HG02840 (cell line): ENCODE measurements around the gene NACC1.
A peak's percentile ranks its signal among the peaks of the same experiment; 100 is the strongest.
"Not testable (repeated sequence)": the region's sequence is repeated elsewhere in the genome, so short reads cannot be mapped to it uniquely, and the experiment has no call there.

Experiments used
- ATAC-seq: cut with Tn5 transposase; IDR thresholded peaks from one replicate; pipeline ENCODE4 v1.9.1; 2021; ENCODE audit warnings: mild to moderate bottlenecking, moderate library complexity, moderate number of reproducible peaks; ENCODE audit not compliant: unreplicated experiment, low FRiP score

NACC1 gene

GRCh38 chr19:13138171-13138915, 20.3 kb downstream of the NACC1 start:
- no peak for ATAC-seq

GRCh38 chr19:13138916-13139198, 20.8 kb downstream of the NACC1 start:
- ATAC-seq, result no peak

DNA sequence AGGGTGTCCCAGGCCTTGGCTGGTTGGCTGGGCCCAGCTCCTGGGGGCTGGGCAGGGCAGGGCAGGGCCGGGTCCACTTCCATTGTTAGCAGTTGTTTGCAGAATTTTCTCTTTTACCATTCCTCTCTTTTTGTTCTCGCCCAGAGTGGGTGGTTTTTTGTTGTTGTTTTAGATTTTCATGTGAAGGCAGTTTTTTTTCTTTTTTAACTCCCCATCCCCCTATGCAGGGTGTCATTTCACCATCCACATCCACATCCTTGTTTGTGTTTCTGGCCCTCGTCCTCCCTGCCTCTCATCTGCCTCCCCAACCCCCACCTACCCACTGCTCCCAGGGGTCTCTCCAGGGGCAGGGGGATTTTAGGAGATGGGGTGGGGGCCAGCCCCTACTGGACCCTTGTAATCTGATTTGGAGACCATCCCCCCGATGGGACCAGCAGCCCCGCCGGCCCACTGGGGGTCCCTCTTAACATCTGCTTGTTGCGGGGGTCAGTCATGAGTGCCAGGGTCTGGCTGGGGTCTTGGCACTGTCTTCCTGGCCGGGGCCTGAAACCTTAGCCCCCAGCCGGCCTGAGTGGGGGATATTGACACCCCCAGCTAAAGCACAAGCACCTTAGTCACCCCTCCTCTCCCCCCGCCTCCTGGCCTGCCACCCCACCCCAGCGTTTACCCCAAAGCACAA, 21.7 kb downstream of the NACC1 start:
- no peak for ATAC-seq

DNA sequence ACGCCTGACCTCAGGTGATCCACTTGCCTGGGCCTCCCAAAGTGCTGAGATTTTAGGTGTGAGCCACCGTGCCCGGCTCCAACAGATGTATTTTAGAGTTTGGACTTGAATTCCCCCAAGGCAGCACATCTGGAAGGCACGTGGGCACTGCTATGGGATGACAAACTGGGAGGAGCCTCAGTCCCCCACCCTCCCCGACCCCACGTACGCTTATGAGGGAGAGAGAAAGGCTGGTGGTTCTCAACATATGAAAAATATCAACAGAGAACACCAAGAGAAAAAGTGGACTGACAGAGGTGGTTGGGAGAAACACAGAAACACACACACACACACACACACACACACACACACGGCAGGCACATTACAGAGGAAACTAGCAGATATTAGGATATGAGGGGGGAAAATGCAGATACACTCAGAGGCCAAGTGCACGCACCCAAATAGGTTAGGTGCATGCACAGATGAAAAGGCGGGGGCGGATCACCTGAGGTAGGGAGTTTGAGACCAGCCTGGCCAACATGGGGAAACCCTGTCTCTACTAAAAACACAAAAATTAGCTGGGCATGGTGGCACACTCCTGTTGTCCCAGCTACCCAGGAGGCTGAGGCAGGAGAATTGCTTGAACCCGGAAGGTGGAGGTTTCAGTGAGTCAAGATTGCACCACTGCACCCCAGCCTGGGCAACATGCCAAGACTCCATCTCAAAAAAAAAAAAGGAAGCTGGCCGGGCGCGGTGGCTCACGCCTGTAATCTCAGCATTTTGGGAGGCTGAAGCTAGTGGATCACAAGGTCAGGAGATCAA, 28.9 kb downstream of the NACC1 start:
- no peak for ATAC-seq

- not testable (repeated sequence) for ATAC-seq
These were observed 31.1 kb downstream of the NACC1 start for GRCh38 chr19:13149173-13149627.

DNA sequence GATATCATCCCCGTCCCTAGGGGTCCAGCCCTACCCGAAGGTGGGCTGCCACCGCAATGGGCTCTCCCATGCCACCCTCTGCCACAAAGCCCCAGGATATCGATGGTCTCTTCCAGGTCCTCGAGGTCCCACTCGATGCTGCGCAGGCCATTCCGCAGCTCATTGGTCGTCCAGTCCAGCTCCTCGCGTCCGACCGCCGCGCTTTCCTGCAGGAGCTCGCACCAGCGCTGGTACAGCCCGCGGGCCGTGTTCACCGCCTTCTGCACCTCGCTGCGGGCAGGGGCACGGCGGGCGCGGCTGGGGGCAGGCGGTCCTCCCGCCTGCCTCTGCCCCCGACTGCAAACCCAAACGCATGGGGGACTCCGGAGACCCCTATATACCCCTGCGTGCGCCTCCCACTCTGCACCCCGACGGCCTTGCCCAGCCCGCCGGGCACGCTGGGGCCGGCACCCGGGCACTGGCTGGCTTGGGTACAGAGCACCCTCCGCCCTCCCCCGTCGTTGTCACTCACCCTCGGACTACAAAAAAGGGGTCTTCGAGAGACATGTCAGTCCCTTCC, 31.6 kb downstream of the NACC1 start:
- ATAC-seq, result peak; percentile 0

DNA sequence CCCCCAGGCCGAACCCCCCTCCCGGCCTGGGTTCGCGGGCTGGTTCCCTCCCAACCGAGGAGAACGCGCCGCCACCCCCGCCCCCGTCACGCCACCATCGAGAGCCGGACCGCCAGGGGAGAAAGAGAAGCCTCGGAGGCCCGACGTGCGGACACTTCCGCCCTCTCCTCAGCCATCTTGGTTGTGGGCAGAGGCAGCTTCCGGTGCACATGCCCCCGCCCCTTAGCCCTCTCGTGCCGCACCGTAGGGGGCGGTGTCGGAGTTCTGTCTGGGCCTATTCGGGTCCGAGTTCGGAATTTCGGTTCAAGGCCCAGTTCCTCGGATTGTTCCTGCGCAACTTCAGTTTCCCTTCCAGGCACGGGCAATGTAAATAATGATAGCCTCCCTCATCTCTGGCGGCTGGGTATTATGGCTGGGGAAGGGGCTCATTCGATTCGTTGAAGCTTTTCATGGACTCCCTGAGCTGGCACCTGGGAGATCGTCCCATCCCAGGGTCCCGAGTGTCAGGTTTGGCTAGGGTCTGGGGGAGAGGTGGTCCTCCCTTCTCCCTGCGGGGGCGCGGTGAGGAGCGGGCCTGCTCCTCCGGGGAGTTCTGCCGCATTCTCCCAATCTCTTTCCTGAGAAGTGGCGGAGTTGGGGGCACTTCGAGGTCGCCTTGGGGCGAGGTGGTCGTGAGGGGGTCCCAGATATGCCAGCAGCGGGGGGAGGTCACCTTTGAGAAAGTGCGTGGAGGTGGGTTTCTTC, 32.3 kb downstream of the NACC1 start, which contains the start of the genes IER2 and STX10:
Gene IER2, plus strand, starts transcription at position 225 of the 744 bp plus-strand sequence. CDS start 2,776 bp downstream, outside the sequence.
Gene STX10, minus strand, starts transcription at position 189 of the 744 bp plus-strand sequence. CDS start 202 bp downstream, outside the sequence.
- peak; percentile 31 for ATAC-seq

GRCh38 chr19:13150931-13151604, 33.0 kb downstream of the NACC1 start:
- no peak for ATAC-seq

DNA sequence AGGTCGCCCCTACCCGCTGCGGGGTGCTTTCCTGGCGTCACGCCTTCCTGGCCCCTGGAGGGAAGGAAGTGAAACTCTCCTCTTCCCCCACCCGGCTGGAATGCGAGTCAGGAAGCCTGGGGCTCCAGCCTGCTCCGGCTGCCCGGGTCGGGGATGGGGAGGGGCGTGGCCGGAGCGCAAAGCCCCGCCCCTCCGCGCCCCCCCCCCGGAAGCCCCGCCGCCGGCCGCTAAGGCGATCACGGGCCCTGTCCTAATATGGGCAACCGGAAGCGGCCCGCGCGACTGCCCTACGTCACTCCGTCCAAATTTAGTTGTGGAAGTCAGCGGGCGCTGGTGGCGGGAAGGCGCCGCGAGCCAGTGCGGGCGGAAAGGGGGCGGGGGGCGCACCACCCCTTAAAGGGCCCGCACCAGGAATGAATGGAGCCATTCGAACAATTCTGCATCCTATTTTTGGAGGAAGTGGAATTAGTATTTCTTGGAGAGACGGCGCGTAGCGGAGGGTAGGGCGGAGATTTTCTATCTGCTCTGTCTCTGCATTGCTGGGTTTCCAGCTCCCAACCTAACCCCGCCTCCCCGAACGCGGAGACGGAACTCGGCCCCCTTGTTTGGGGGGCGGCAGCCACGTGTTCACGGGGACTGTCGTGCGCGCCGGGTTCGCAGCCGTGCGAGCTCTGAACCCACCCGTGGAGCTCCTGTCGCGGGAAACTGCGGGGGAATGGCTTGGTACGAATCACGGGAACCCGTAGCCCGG, 33.7 kb downstream of the NACC1 start:
- ATAC-seq, result peak; percentile 40

GRCh38 chr19:13152356-13152973, 34.4 kb downstream of the NACC1 start:
- ATAC-seq, result peak; percentile 2

- ATAC-seq, result peak; percentile 25
These were observed 35.0 kb downstream of the NACC1 start for GRCh38 chr19:13152974-13153568.

DNA sequence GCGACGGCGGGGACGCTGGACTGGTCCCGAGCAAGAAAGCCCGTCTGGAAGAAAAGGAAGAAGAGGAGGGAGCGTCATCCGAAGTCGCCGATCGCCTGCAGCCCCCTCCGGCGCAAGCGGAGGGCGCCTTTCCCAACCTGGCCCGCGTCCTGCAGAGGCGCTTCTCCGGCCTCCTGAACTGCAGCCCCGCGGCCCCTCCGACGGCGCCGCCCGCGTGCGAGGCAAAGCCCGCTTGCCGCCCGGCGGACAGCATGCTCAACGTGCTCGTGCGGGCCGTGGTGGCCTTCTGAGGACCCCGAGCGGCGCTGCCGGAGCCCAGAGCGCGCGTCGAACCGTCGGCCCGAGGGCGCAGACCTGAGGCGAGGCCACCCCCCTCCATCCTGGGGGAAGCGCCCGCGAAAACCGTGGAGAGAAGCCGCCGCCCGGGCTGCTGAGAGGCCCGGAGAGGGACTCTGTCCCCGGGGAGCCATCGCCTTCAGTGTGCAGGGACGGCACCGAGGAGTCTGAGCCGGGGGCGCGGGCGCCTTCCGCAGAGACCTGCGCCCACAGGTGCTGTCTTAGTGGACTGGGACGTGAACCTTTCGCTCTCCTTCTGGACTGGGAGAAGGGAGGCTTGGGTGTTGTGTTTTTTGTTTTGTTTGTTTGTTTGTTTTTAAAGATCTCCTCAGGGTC, 35.6 kb downstream of the NACC1 start:
- no peak for ATAC-seq

DNA sequence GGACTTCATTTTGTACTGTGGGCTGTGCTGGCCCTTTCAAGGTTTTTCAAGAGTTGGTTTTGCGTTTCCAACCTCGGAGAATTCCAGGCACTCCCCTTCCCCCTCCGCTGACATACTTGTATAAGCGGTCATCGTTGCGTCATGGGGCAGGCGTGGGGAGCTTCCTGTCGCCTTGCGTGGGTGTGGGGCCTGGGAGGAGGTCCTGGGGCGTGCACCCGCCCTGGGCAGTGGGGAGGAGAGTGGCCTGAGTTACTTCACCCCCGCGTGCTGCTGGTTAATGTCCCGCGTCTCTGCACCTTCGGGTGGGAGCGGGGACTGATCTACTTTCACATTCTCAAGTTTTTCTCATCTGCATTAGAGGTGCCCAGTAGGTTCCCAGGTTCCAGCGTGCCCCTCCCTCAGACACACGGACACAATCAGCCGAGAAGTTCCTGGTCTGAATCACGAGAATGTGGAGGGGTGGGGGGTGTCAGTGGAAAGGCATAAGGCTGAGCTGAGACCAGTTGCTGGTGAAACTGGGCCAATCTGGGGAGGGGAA, 36.2 kb downstream of the NACC1 start:
- no peak for ATAC-seq

DNA sequence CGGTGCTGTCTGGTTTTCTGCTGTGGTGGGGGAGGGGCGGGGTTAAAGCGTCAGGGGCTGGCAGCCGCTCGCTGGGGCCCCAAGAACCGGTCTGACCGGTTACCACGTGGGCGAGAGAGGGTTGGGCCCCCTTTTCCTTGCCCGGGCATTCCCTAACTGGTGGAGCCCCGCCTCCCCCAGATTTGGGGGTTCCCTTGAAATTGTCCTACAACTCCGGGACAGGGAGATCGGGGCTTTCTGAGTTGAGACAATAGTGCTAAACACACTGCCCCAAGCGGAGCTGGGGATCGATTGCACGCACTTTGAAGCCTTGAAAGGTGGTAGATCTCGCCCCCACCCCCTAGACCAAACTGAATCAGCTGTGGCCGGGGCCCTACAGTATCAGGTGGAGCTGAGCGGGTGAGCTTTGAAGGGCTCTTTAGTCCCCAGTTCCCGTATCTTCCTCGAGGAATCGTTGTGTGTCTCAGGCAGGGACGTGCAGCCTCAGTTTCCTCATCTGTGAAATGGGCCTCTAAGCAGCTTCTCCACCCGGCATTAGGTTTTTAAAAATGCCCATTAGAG, 36.9 kb downstream of the NACC1 start:
- no peak for ATAC-seq

GRCh38 chr19:13155472-13156359, 37.7 kb downstream of the NACC1 start:
- ATAC-seq, result no peak

- no peak for ATAC-seq
These were observed 41.6 kb downstream of the NACC1 start for GRCh38 chr19:13159713-13160112.
